ENCODE results near the gene GALNT13.

Gene GALNT13

DNA sequence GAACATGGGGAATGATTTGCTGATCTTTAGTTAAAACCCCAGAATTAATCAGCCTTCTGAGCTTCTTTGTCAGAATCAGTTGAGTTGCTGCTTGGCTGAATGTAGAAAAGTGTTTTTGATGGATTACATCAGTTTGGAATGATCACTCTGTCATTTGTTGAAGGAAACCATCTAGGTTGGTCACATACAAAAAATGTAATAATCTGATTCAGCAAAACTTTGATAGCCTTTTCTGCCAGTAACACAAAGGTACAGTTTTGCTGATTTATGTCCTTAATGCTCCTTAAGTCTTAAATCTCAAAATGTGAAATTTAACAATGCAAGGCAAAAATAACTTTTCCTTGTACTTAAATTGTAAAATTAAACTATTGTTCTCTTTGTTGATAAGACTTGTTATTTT lies 74.3 kb downstream of the GALNT13 start:
- Histone ChIP-seq H3F3A (ENCODE audit: insufficient read depth) (no peaks in the 10 kb centered on the region), H3K9me2 (replicated peaks; ENCODE audit: insufficient read depth, low read length) (no peaks in the 10 kb centered on the region), H3K27ac (ENCODE audit: low read depth, low read length) (no peak overlapping the region), H3K4me2 (ENCODE audit: low read depth, low read length, poor library complexity, severe bottlenecking) (no peak overlapping the region), H3K9me3 (ENCODE audit: insufficient read depth, low read length) (no peaks in the 10 kb centered on the region), H3K36me3 (ENCODE audit: low read length) (no peaks in the 10 kb centered on the region), H4K20me1 (ENCODE audit: low read depth, low read length) (no peaks in the 10 kb centered on the region), H2AFZ (ENCODE audit: low read depth, low read length, severe bottlenecking) (no peak overlapping the region), H3K27me3 (ENCODE audit: low read length) (no peaks in the 10 kb centered on the region), H3K79me2 (ENCODE audit: insufficient read depth, low read length) (no peaks in the 10 kb centered on the region), H3K9ac (ENCODE audit: low read length) (no peak overlapping the region), H3K4me3 (ENCODE audit: insufficient read depth, low read length, poor library complexity, severe bottlenecking) (no peak overlapping the region)
- TF ChIP-seq EZH2phosphoT487 (conservative IDR thresholded peaks at IDR 0.05; ENCODE audit: low read length) (no peak), CTCF (IDR thresholded peaks at IDR 0.05; ENCODE audit: insufficient read depth, low read length, poor library complexity, severe bottlenecking) (no peak)

GRCh38 chr2:153953761-153954160 lies 82.0 kb downstream of the GALNT13 start:
- Histone ChIP-seq H3K27ac (ENCODE audit: low read depth, low read length) (no peak overlapping the region), H2AFZ (ENCODE audit: low read depth, low read length, severe bottlenecking) (no peak overlapping the region), H3K36me3 (ENCODE audit: low read length) (no peaks in the 10 kb centered on the region), H3F3A (ENCODE audit: insufficient read depth) (no peaks in the 10 kb centered on the region), H4K20me1 (ENCODE audit: low read depth, low read length) (no peaks in the 10 kb centered on the region), H3K27me3 (ENCODE audit: low read length) (no peaks in the 10 kb centered on the region), H3K9me3 (ENCODE audit: insufficient read depth, low read length) (no peaks in the 10 kb centered on the region), H3K4me2 (ENCODE audit: low read depth, low read length, poor library complexity, severe bottlenecking) (no peak overlapping the region), H3K4me3 (ENCODE audit: insufficient read depth, low read length, poor library complexity, severe bottlenecking) (no peak overlapping the region), H3K9ac (ENCODE audit: low read length) (no peak overlapping the region), H3K9me2 (replicated peaks; ENCODE audit: insufficient read depth, low read length) (no peaks in the 10 kb centered on the region), H3K79me2 (ENCODE audit: insufficient read depth, low read length) (no peaks in the 10 kb centered on the region)
- TF ChIP-seq EZH2phosphoT487 (conservative IDR thresholded peaks at IDR 0.05; ENCODE audit: low read length), result no peak
- no peak for TF ChIP-seq CTCF (IDR thresholded peaks at IDR 0.05; ENCODE audit: insufficient read depth, low read length, poor library complexity, severe bottlenecking)

GRCh38 chr2:153963256-153963655 lies 91.5 kb downstream of the GALNT13 start:
- Histone ChIP-seq H3K36me3 (ENCODE audit: low read length) (no peaks in the 10 kb centered on the region), H3K9me3 (ENCODE audit: insufficient read depth, low read length) (no peaks in the 10 kb centered on the region), H3K4me2 (ENCODE audit: low read depth, low read length, poor library complexity, severe bottlenecking) (no peak overlapping the region), H2AFZ (ENCODE audit: low read depth, low read length, severe bottlenecking) (no peak overlapping the region), H3K79me2 (ENCODE audit: insufficient read depth, low read length) (no peaks in the 10 kb centered on the region), H3K27ac (ENCODE audit: low read depth, low read length) (no peak overlapping the region), H3K9ac (ENCODE audit: low read length) (no peak overlapping the region), H3K9me2 (replicated peaks; ENCODE audit: insufficient read depth, low read length) (no peaks in the 10 kb centered on the region), H3F3A (ENCODE audit: insufficient read depth) (no peaks in the 10 kb centered on the region), H4K20me1 (ENCODE audit: low read depth, low read length) (no peaks in the 10 kb centered on the region), H3K4me3 (ENCODE audit: insufficient read depth, low read length, poor library complexity, severe bottlenecking) (no peak overlapping the region), H3K27me3 (ENCODE audit: low read length) (no peaks in the 10 kb centered on the region)
- no peak for TF ChIP-seq CTCF (IDR thresholded peaks at IDR 0.05; ENCODE audit: insufficient read depth, low read length, poor library complexity, severe bottlenecking)
- TF ChIP-seq EZH2phosphoT487 (conservative IDR thresholded peaks at IDR 0.05; ENCODE audit: low read length), result no peak

All from SU-DHL-6 (cell line).